ENCODE data around the gene PRDM10.
"Not testable (repeated sequence)": the region's sequence is repeated elsewhere in the genome, so short reads cannot be mapped to it uniquely, and the experiment has no call there.

Gene PRDM10

GRCh38 chr11:129974672-129975071, 28.0 kb downstream of the PRDM10 start:
- DNase-seq = no peak

DNA sequence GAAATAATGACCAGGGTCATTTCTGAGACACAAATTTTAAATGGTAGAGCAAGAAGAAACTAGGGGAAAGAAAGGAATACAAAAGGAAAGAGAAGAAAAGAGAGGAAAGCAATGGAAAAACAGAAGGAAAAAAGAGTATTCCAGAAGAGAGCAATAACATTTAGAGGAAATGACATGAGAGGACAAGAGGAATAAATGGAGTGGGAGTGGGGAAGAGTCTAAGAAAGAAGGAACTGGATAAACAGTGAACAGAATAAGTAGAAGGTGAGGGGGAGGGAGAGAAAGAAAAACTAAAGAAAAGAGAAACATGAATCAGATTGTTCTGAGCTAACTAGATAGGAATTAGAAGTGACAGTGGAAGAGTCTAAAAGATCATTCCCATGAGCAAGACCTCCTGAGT, 28.4 kb downstream of the PRDM10 start:
- DNase-seq = no peak

DNA sequence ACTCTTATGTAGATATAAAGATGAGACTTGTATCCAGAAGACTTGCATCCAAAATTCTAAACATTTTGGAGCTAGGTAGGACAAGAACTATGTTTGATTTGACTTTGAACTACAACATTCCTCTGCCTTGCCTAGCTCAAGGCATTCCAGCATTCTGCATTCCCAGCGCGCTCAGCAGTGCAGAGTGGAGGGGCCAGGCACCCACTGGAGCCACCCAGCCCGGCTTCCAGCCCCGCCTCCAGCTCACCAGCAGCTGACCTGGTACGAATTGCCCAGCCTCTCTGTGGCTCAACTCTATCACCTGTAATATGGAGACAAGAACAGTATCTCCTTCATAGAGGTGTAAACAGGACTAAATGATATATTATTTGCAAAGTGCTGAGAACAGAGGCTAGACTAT, 28.8 kb downstream of the PRDM10 start:
- DNase-seq = no peak

GRCh38 chr11:129973068-129973467, 29.6 kb downstream of the PRDM10 start:
- peak; percentile 36 for DNase-seq

- DNase-seq = no peak
Observed at GRCh38 chr11:129972611-129973010, 30.0 kb downstream of the PRDM10 start.

- DNase-seq = not testable (repeated sequence)
Observed at GRCh38 chr11:129971856-129972255, 30.8 kb downstream of the PRDM10 start.

DNA sequence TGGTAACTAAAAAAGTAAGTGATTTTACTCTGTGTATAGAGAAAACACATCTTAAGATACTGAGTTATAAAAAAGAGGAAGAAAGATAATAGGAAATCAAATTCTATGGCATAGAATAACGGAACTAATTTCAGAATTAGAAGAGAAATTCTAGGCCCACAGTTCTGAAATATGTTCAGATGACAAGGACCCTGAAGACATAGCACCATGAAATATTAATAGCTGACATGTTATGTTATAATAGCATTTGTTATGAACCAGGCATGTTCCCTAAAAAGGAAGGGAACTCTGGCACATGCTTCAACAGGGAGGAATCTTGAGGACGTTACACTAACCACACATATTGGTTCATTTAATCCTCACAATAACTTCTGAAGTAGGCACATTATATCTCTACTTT, 32.7 kb downstream of the PRDM10 start:
- no peak for DNase-seq

GRCh38 chr11:129968591-129969419, 33.8 kb downstream of the PRDM10 start:
- peak; percentile 30 for DNase-seq

- DNase-seq = no peak
Observed at GRCh38 chr11:129967996-129968395, 34.6 kb downstream of the PRDM10 start.

- DNase-seq = no peak
Observed at GRCh38 chr11:129965248-129965647, 37.4 kb downstream of the PRDM10 start.

GRCh38 chr11:129960216-129961214, 42.1 kb downstream of the PRDM10 start:
- no peak for DNase-seq

DNA sequence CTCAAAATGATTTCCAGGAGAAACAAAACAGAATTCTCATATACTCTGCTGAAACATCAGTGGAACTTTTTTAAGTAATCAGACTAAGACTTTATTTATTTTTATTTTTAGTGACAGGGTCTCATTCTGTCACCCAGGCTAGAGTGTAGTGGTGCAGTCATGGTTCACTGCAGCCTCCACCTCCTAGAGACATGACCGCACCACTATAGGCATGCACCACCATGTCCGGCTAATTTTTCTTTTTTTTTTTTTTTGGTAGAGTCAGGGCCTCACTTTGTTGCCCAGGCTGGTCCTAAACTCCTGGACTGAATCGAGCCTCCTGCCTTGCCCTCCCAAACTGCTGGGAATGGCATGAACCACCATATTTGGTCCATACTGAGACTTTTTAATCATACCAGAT, 42.9 kb downstream of the PRDM10 start:
- DNase-seq = no peak

DNA sequence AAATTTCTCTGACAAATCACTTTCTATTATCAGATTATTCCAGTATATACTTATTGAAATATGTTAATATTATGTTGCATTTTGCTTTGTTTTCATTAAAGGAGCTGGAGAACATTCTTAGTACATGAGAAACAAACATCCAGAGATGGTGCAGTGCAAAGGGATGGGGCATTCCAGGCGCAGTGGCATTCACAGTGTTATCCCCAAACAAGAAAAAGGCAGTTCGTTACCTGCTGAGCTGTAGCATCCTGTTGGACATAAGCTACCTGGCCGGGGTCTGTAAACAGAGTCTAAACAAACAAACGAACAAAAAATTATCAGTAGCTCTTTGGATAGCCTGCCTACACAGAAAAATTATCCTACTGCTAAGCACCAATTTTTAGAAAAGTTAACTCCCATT, 47.4 kb downstream of the PRDM10 start:
- DNase-seq = no peak

- DNase-seq = not testable (repeated sequence)
Observed at GRCh38 chr11:129954703-129955102, 47.9 kb downstream of the PRDM10 start.

DNA sequence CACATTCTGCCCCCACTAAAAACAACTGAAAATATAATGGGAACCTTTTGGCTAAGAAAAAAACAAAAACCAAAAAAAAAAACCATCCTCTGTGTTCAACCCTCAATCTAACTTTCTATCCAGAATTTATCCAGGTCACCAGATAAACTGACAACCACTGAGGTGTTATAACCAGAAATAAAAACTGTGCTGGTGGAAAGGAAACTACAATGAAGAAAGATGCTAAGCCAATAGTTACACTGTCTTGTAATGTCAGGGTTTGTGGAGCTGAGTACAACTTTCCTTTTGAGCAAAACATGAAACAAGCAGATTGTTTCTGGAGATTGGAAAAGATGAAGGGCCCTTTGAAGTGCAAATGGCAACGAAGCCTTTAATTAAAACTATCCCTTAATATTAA, 50.8 kb downstream of the PRDM10 start:
- no peak for DNase-seq

DNA sequence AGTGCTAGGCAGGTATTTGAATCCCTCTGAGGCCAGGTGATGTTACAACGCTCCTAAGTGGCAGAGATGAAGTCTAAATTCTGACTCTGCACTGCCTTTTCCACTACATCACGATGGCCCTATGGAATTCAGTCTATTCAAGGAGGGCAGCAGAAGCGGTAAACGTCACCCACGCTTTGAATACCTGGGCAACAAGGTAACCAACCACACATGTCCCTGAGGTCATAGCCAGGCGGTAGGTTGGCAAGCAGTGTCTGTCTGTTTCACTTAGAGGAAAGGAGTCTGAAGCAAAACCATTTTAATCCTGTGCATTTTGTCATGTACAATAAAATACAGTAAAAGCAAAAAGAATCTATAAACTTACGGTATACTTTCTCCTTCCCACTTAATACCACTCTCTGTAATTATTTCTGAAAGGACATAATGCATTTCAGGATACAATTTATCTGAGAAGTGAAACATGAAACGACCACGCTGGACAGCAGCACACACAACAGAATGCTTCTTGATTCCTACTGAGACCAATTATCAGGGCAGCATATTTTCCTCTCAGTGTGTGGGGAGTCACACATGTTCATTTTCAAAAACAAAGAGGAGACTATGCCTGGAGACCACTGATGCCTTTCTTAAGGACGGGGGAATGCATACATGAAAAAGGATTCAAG, 51.3 kb downstream of the PRDM10 start:
- peak; percentile 30 for DNase-seq

GRCh38 chr11:129950101-129951091, 52.2 kb downstream of the PRDM10 start:
- peak; percentile 89 for DNase-seq

DNA sequence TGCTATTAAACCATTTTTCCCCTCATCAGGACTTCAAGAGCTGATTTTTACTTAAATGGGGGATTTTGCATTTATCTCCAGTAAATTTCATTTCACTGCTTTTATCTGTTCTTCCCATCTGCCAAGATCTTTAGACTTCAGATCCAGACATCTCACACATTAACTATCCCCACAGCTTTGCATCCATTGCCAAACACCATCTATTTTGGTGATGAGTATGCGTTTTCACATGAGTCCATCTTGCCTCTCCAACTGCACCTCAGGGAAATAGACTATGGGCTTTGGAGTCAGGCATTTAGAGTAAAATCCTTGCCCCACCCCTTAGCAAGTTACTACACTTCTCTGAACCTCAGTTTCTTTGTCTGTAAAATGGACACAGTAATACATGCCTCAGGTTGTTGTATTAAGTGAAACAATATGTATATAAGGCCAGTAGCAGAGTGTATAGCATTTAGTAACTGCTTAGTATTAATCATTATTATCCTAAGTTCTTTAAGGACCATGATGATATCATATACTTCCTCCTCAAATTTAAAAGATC, 53.6 kb downstream of the PRDM10 start:
- DNase-seq = no peak

DNA sequence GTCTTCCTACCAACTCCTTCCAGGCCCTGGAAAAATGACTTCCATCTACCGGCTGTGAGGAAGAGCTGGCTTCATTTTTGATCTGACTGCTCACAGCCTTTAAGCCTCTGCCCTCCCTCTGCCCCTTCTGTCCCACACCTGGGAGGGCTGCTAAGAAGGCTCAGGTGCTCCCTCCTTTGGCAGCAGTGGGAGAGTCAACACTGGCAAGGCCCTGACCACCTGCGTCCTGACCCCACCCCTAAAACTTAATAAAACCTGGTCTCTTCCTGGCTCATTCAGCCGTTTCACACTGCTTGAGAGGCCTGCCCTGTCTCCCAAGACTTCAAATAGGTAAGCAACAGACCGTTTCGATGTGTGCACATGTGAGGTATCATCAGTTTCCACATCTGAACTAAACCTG, 55.2 kb downstream of the PRDM10 start:
- DNase-seq = no peak

DNA sequence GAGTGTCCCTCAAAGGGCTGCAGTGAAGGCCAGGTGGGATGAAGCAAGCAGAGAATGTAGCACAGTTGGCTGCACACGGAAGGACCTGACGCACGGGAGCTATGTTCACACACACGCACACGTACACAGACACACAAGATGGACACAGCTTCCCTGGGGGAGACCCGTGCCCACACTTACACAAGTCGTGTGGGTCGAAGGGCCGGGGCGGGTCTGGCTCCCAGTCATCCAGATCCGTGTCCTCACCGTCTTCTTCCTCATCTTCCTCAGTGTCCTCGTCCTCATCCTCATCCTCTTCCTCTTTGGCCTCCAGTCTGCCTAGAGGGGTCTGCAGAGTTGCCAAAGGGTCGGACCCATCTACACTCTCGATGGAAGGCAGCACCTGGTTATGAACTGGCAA, 55.7 kb downstream of the PRDM10 start:
- DNase-seq = no peak

DNA sequence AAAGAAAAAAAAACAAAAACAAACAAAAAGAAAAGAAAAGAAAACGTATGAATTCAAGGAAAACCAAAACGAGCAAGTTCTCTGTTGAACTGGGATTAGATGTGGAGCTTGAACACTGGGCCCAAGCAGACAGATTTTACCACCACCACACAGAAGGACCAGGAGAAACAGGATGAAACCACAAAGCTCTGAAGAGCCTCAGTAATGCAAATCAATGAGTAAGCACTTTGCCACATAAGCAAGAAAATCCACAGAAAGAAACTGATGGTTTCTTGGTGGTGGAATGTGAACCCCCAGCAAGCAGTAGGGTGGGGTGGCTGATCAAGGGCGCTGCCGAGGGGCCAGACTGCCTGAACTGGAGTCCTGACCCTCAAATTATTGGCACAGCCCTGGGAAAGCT, 56.4 kb downstream of the PRDM10 start:
- peak; percentile 32 for DNase-seq

GRCh38 chr11:129945373-129945772, 57.3 kb downstream of the PRDM10 start:
- peak; percentile 80 for DNase-seq

Data from hematopoietic multipotent progenitor cell treated with erythropoietin and hydrocortisone succinate and interleukin-3 and kit ligand, for 6 days (in vitro differentiated cells).